Measurements from ENCODE around the gene SPON1.
A peak's percentile ranks its signal among the peaks of the same experiment; 100 is the strongest.
"Not testable (repeated sequence)": the region's sequence is repeated elsewhere in the genome, so short reads cannot be mapped to it uniquely, and the experiment has no call there.

Gene SPON1

DNA sequence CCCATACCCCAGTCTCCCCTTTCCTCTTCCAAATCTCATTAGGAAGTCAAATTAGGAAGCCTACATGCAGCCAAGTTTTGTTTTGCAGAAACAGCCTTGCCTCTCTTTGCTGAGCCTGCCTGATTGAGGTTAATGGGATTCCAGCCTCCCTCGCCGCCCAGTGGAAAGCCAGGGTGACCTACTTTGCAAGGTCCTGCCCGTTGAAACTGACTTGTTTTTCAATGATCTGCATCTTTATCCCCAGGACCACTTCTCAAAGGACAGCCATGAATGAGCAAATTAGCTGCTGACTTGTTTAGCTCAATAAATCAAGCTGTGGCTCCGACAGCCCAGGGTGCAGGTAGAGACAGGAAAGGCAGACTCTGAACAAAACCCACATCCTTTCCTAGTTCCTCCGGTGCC, 286.1 kb downstream of the SPON1 start:
- DNase-seq (ENCODE audit: low read depth), result no peak

DNA sequence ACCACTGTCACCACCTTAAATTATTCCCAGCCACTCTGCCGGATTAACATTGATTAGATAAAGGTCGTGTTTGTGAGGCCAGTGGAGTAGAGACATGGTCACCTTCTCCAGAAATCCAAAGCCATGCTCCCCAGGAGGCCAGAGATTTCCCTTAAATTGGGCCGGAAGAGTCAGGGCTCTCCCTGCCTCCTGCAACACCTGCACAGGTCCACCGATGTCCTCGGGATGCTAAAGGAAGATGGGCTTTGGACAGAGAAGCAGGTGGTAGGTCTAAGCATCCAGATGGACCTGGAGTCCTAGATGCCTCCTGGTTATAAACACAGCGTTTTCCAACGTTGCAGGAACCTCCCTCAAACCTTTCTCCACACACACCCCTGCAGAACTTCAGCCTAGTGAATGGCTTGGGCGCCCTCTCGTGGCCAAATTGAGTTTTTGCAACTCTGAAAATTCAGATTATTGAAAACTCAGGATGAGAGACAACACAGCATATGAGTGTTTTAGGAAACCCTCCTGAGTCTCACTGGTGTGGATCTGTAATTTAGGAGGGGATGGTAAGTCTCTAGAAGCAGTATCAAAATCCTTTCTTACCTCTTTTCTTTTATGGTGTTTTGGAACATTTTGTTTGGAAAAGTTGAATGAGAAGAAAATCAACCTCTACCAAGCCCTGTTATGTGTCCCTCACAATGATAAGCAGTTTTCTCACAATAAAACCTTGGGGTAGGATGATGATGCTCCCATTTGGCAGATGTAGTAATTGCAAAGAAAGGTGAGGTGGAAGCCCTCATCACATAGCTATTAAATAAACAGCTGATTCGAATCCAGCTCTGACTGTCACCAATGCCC, 286.8 kb downstream of the SPON1 start:
- peak; percentile 38 for DNase-seq (ENCODE audit: low read depth)

GRCh38 chr11:14251754-14252153, 289.2 kb downstream of the SPON1 start:
- DNase-seq (ENCODE audit: low read depth), result no peak

DNA sequence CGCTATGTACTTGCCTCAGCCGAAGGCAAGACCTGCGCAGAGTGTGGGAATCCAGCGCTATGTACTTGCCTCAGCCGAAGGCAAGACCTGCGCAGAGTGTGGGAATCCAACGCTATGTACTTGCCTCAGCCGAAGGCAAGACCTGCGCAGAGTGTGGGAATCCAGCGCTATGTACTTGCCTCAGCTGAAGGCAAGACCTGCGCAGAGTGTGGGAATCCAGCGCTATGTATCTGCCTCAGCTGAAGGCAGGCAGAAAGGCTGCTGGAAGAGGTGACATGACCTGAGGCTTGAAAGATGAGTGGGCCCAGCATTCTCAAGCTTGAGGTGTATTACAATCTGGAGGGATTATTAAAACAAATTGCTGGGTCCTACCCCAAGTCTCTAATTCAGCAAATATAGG, 290.0 kb downstream of the SPON1 start:
- DNase-seq (ENCODE audit: low read depth), result not testable (repeated sequence)

DNA sequence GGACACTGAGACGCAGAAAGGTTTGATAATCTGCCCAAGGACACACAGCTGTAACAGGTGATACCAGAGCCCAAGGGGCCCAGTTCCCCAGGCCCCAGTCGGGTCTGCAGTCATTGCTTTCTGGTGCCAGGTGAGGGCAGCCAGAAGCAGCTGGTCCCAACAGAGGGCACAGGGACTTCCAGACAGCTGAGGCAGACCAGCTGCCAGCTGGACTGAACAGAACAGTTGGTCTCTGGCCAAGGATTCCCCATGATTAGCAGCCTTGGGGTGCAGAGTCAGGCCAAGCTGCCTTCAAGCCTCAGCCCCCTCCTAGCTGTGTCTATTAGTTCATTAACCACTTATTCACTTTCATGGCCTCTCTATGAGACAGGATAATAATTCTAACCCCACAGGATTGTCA, 290.9 kb downstream of the SPON1 start:
- DNase-seq (ENCODE audit: low read depth), result no peak

DNA sequence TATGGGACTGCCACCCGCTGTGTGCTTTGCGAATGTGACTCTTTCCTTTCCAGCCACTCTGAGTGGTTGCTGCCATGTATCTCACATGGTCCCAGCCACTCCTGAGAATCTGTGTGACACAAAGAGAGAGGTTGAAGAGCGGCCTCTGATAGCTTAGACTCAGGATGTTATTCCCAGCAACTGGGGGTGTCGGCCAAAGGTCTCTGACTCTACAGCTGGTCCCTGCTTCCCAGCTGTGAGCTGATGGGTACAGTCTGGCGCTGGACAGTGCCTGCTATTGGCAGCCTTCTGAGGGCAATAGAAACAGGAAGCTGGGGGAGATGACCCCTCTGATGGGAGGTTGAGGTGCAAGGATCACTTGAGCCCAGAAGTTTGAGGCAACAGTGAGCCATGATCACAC, 291.3 kb downstream of the SPON1 start:
- no peak for DNase-seq (ENCODE audit: low read depth)

- no peak for DNase-seq (ENCODE audit: low read depth)
Measured at GRCh38 chr11:14254533-14255237, 292.2 kb downstream of the SPON1 start.

DNA sequence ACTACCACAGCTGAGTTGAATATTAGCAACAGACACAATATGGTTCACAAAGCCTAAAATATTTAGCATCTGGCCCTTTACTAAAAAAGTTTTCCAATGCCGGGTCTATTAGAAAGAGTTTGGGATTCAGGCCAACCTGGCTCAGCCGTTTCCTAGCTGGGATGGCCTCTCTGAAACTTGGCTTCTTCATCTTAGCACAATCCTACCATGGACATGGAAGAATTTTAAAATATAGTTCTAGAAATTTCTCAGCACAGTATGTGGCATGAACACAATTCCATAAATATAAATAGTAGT, 292.7 kb downstream of the SPON1 start:
- no peak for DNase-seq (ENCODE audit: low read depth)

GRCh38 chr11:14258221-14258935, 295.9 kb downstream of the SPON1 start:
- DNase-seq (ENCODE audit: low read depth), result no peak

DNA sequence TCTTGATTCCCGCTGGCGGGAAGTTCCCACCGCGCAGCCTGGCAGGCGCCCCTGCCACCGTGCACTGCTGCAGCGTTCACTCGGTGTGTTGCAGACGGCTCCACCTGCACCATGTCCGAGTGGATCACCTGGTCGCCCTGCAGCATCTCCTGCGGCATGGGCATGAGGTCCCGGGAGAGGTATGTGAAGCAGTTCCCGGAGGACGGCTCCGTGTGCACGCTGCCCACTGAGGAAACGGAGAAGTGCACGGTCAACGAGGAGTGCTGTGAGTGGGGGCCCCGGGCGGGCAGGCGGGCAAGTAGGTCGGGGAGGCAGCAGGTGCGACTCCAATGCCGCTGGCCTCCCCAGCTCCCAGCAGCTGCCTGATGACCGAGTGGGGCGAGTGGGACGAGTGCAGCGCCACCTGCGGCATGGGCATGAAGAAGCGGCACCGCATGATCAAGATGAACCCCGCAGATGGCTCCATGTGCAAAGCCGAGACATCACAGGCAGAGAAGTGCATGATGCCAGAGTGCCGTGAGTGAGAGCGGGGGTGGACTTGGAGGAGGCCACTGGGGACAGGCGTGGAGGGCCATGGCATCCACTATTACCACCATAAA, 296.8 kb downstream of the SPON1 start:
- DNase-seq (ENCODE audit: low read depth), result no peak

DNA sequence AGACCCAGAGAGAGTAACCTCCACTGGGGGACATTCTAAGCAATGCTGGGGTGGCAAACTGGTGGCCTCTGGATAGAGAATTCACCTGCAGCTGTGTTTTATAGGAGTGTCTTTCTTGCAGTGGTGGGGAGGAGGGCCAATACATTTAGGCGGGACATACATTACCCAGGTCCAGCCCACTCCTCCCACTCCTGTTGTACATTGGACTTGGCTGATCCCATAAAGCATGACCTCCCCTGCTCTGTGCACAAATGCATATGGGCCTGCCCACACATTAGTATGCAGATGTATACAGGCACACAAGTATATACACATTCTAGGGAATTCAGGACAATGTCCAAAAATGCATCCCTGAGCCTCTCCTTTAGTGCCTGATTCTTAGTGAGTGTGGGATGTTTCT, 297.4 kb downstream of the SPON1 start:
- DNase-seq (ENCODE audit: low read depth), result no peak

DNA sequence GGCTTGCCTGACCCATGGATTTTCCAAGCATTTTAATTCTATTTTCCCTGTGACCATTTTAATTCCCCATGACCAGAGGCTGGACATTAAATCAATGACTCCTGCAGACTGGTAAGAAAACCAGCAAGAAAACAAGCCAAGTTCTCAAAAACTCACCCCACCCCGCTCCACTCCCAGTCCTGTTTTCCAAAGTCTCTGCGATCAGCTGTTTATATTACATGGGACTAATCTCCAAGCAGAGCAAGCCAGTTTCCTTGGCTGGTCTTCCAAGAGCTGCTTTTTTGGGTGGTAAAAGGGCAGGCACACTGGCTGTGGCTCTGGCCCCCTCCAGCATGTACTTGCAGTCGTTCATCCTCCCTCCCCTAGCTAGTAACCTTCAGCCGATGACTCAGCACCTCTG, 298.5 kb downstream of the SPON1 start:
- DNase-seq (ENCODE audit: low read depth), result no peak

- DNase-seq (ENCODE audit: low read depth), result no peak
Measured at GRCh38 chr11:14262271-14262846, 299.8 kb downstream of the SPON1 start.

DNA sequence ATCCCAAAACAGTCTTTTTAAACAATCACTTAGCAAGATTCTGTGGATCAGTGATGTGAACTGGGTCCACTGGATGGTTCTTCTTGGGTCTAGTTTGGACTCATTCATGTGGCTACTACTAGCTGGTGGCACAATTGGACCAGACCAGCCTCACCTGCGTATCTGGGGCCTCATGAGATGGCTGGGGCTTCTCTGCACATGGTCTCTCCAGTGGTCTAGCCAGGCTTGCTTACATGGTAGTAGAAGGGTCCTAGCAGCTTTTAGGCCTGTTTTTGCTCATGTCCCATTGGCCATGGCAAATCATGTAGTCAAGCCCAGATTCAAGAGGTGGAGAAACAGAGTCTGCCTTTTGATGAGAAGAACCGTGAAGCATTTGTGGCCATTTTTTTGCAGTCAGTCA, 302.4 kb downstream of the SPON1 start:
- no peak for DNase-seq (ENCODE audit: low read depth)

DNA sequence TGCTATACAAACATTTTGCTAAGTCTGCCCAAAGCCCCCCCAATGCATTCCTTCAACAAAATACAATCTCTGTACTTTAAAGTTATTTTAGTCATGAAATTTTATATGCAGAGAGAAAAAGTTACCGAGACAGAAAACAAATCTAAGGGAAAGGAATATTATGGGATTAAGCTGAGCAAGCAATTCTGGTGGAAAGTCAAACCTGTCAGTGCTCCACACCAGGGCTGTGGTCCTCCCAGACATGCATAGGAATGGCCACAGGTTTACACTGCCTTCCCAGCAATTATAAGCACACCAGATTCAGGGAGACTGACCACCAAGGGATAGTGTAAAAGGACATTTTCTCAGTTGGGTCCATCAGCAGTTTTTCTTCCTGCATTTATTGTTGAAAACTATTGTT, 304.1 kb downstream of the SPON1 start:
- DNase-seq (ENCODE audit: low read depth), result no peak

DNA sequence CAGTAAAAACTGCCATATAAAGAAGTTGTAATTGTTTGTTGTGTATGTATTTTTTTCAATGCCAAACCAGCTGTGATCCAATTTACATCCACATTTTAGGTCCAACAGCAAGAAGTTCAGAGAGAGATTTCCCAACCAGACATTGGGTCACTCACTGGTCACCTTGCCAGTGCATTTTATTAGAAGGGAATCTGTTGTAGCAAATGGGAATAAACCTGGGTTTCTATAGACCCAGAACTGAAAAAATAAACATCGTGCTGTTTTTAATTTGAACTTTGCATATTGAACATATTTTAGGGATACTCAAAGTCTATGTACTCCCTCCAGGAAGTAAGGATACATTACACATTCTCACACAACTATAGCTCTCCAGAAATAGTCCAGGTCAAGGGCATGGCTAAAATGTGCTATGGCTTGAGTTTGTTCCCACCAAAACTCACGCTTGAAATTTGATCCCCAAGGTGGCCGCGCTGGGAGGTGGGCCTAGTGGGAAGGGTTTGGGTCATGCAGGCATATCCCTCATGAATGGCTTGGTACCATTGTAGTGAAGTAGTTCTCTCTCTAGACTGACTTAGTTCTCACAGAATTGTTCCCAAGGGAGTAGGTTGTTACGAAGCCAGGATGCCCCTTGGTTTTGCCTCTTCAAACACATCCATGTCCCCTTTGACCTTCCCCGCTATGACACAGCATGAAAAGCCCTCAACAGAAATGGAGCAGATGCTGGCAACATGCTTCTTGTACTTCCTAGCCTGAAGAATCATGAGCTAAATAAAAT, 305.5 kb downstream of the SPON1 start:
- DNase-seq (ENCODE audit: low read depth), result no peak

DNA sequence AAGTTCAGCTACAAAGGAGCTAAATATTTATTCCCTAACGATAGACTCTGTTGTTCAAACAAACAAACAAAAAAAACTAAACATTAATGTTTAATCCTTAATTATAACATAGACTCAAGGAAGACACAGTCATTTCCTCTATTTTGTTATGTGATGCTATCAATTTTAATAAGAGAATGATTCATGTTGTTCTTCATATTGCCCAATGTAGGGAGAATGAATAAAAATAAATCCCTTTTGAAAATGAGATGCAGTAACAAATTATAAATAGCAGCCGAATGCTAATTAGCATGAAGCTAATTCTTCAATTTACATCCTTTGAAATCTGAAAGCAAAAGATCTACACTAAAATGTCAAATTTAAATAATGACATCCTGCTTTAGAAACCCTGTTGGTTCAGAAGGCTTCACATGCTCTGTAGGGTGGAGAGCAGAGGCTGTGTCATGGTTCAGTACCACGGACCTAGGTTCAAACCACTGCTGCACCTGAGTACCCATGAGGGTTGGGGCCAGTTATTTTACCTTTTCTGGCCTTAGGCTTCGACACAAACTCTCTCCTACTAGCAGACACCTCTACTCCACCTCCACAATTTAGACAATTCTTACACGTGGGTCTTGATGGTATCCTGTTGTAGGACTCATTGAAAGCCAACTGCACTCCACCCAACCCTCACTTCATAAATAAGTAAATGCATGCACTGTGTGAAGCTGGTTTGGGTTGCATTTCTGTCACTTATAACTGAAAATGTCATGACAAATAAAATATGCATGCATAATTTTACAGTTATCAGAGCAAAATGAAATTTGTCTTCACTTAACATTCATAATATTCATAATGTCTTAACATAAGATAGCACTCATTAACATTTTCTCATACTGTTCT, 307.4 kb downstream of the SPON1 start:
- DNase-seq (ENCODE audit: low read depth), result no peak

- no peak for DNase-seq (ENCODE audit: low read depth)
Measured at GRCh38 chr11:14270690-14271542, 308.4 kb downstream of the SPON1 start.

DNA sequence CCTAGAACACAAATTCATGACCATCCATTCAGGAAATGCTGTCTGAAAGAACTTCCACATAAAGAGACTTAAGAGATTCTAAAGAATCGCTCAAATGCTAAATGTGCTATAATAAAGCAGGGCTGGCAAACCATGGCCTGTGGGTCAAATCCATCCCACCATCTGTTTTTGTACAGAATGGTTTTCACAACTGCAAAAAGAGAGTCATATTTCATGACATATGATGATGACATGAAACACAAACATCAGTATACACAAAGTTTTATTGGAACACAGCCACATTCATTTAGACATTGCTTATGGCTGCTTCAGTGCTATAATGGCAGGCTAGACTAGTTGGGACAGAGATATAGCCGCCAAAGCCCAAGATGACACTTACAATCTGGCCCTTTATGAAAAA, 311.4 kb downstream of the SPON1 start:
- DNase-seq (ENCODE audit: low read depth), result no peak

DNA sequence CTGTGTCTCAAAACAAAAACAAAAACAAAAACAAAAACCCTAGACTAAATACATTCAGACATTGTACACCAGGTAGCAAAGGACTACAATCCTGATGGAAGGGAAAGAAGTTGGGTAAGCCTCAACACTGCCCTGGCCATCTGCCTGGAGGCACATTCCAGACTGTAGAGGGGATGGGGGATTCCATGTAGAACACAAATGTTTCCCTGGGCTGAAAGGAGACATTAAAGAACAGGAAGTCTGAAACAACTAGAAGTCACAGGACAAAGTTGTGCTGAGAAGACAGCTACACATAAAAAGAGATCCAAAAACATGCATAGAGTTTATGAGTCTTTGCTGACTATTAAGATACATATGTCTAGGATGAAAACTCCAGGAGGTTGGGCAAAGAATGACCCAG, 312.6 kb downstream of the SPON1 start:
- no peak for DNase-seq (ENCODE audit: low read depth)
